Hematopoietic multipotent progenitor cell treated with erythropoietin and hydrocortisone succinate and interleukin-3 and kit ligand, for 6 days (in vitro differentiated cells): ENCODE measurements around the gene CBX7.
A peak's percentile ranks its signal among the peaks of the same experiment; 100 is the strongest.

Source experiments
- DNase-seq: peaks from one replicate; pipeline ENCODE4 v3.0.0-alpha.2; 2015

CBX7 gene

DNA sequence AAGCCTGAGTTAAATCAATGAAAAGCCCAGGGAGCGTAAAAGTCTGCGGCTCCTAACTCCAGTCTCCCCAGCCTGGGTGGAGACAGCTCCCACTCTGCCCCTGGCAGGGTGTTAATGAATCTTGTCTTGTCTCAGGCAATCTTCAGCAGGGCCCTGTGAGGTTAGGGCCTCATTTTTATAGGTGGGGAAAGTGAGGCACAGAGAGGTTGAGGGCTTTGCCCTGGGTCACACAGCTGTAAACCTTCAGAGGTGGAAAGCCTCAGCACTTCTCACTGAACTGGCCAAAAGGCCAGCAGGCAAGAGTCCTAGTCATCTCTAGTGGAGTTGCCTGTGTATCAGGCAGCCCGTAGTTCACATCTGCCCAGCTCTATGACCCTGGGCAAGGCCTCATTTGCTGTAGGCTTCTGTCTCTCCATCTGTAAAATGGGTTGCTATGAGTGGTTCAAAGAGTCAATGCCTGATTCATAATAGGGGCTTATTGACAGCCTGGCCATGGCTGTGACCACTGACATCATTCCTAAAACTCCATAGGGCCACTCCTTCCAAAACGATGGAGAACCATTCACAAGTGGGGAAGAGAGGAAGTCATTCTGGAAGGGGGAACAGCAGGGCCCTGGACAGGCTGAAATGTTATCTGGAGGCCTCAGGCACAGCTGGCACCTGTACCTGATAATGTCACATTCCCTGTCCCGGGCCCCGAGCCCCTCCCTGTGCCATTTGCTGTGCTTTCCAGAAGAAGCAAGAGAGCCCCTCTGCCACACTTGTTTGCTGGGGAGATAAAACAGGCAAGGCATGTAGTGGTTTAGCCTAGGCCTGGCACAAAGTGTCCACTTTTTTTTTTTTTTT lies 6.0 kb downstream of the CBX7 start:
- DNase-seq, result peak; percentile 42

DNA sequence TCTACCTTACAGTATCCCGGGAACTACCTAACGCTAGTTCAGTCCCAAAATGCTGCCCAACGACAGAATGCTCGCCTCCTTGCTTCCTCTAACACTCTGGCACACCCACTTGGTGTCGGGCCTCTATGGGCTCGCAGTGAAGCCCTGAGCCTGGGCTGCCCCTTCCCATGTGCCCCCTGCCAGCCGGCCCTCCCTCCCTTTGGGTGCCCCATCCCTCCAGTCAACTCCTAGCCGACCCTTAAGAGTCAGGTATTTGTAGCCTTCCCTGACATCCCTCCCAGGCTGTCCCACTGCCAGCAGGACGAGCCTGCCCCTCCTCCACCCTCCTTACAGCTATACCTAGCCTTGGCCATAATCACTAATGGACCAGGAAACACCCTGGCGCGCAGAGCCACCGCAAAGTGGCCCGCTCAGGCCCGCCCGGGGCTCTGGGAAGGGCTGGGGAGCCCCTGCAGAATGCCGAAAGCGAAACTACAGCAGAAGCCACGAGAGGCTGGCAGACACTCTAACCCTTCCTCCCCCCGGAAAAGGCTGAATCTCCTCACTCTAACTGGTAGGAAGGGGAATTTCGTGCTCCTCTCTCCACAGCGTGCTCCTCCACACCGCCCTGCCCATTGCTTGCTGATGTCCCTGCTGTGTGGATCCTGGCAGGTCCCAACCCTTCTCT lies 8.2 kb downstream of the CBX7 start:
- DNase-seq, result peak; percentile 65

DNA sequence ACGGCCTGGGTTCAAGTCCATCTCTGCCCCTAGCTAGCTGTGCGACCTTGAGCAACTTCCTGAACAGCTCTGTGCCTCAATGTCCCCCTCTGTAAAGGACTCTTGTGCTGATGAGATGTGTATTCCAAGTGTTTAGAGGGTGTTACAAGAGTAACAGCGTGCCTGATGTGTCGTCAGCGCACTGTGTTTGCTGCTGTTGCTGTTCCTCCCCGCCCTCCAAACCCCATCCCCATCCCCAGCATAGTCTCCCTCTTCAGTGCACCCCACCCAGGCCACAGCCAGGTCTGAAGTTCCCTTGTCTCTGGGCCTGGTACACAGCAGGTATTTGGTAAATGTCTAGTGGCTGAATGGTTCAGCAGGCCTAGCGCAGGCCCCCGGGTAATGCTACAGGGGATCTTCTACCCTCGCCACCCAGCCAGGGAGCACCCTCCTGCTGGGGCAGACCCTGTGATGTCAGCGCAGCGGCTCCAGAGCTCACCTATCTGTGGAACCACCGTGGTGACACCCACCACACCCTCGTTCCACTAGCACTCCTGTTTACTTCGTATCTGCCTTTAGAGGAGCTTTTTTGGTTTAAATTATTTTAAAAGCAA lies 10.3 kb downstream of the CBX7 start:
- DNase-seq, result no peak

DNA sequence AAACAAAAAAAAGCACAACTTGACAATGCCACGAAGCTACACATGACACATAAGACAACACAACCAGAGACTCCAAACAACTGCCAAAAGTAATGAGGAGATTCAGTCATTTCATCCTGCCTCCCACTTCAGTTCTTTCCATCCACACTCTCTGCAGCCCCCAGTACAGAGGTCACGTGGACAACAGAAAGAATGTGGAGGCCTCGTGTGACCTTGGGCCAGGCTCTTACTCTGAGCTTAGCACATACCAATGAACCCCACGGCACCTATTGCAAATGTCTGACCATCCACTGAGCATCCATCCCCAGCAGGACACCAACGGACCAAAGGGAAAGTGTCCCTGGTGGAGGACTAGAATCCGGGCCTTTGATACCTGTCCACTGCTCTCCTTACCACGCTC lies 12.5 kb downstream of the CBX7 start:
- DNase-seq, result no peak

DNA sequence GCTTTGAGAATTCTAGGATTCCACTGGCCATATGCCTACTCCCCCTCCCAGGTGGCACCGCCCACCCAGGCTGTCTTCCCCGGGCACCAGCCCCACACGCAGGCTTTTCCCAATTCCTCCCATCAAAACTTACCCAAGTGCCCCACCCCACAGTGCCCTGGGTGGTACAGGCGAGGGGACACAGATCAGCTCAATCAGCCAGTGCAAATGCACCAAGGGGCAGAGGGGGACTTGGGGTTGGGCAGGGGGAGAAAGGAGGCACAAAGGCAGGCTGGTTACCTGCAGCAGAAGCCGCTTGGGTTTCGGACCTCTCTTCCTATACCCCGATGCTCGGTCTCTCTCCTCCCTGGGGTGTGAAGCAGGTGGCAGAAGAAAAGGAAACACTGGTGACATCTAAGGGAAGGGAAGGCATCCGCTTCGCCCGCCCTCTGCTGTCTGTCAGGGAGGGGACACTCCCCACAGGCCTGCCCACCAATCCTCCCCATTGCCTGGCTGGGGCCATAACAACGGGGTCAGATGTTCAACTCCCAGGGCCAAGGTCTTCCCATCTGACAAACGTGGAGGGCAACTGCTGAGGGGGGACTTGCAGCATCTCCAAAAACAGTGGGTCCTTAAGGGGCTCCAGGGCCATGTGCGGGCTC lies 14.0 kb downstream of the CBX7 start:
- no peak for DNase-seq

DNA sequence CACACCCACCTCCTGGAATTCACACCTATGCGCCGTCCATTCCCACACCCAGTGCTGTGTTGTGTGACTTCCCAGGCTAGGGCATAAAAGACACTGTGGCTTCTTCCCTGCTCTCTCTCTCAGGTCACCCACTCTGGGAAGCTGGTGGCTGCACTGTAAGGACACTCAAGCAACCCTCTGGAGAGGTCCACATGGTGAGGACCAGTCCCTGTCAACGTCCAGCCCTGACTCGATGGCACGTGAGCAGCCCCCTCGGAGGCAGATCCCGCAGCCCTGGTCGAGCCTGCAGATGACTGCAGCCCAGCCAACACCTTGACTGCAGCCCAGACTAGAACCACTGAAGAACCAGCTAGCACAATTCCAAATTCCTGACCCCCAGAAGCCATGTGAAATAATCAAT lies 16.2 kb downstream of the CBX7 start:
- DNase-seq, result no peak

DNA sequence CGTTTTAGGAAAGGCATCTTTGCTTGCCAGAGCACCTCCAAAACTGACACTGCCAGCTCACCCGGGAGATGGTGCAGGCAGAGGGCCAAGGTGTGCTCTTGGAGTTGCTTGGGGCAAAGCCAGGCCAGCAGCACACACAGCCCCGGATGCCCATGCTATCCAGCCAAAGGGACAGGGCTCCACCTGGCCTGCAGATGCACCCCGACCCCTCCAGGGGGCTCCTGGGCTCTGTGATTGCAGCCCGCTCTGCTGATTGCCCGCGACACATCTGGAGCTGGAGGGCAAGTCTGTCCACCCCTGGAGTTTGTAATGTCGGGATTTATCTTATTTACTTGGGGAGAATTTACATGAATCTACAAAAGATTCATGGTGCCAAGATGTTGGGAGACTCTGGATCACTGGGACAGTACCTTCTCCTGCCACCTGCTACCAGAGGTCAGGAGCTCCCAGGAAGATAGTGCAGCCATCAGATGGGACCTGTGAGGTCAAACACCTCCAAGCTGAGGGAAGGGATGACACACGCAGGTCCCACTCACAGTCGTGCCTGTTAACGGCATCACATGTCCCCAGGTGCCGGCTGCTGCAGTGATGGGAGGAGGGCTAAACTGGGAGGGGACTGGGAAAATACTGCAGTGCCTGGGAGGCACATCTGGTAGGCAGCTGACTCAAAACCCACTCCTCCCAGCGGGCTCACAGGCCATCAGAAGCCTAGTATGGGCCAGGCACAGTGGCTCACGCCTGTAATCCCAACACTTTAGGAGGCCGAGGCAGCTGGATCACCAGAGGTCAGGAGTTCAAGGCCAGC lies 17.2 kb downstream of the CBX7 start:
- DNase-seq, result peak; percentile 70

DNA sequence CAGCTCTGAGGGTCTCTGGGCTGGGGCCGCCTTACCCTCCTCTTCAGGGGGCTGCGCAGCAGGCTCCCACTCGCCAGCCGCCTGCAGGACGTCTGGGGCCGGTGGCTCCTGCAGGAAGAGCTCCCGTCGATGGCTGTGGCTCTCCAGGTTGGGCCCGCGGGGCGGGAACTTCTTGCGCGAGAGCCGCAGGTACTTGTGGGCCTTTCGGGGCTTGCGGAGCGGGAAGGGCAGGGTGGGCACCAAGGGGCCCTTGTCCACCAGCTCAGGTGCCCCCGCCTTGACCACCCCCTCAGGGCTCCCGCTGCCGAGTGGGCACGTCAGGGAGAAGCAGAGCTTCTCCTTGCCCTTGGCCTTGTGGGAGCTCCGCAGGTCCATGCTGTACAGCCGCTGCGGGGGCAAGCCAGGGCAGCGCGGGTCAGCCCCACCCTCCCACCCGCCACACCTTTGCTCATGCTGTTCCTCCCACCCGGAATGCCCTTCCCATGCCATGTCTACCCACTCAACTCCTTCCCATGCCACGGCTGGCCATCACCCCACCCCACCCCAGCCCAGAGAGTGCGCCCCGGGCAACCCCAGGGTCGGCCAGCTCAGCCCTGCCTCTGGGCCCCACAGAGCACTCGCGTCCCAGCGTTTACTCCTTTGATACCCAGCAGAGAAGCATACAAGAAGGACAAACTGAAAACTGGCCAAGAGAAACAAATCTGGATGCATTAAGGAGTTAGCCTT lies 18.0 kb downstream of the CBX7 start:
- DNase-seq, result no peak

DNA sequence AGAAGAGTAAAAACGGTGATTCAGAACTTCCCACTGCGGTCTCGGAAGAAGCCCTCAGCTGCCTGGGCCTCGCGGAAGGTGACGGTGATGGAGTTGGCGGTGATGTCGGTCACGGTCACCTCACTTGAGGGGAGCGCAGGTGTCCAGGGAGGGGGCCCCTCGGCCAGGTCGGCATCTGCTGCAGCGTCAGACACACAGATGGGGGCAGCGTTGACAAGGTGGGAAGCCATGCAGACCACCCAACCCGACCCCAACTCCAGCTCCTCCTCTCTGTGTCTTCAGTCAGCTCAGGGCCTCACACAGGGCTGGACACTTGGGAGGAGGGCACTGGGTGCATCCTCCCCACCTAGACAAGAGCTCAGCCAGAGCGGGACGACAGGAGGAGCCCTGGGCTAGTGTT lies 18.6 kb downstream of the CBX7 start:
- DNase-seq, result no peak

DNA sequence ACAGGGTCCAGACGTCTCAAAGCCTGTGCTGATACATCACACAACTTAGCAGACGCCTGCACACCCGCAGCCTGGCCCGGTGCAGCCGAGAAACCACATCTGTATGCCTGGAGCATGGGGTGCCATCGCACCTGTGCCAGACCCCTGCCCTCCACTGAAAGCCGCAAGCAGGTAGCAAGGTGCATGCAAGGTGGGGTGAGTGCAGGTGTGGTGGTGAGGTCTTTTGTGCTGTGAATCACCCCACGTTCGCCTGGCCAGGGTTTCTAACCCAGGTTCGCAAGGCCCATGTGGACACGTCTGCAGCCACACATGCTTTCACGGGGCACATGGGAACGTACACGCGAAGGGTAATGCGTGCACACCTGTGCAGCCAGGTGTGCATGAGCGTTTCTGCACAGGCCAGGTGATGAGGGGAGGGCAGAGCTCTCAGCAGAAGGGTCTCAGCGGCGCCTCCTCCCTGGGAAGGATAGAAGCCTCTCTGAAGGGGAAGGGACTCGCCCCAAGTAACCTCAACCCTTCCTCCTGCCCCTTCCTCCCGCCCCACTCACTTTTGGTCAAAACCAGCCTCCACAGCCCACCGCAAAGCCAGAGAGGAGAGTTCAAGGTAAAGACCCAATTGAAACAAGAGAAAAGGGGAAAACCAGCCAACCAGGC lies 19.5 kb downstream of the CBX7 start:
- DNase-seq, result no peak

DNA sequence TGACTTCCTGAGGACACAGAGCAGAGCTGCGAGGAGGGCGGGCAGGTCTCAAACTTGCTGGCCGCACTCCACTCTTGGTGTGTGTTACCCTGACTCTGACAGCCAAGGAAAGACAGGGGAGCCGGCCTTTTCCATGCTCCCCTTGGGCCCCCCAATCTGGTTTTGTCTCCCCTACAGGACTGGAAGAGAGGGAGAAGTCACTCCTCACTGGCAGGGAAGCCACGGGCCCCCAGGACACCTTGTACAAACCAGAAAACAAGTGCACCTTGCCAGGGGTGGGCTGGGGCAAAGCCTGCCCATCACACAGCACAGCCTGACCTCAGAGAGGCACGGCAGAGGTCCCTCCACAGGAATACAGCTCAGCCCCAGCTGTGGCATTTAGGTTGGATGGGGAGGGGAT lies 20.2 kb downstream of the CBX7 start:
- DNase-seq, result no peak

DNA sequence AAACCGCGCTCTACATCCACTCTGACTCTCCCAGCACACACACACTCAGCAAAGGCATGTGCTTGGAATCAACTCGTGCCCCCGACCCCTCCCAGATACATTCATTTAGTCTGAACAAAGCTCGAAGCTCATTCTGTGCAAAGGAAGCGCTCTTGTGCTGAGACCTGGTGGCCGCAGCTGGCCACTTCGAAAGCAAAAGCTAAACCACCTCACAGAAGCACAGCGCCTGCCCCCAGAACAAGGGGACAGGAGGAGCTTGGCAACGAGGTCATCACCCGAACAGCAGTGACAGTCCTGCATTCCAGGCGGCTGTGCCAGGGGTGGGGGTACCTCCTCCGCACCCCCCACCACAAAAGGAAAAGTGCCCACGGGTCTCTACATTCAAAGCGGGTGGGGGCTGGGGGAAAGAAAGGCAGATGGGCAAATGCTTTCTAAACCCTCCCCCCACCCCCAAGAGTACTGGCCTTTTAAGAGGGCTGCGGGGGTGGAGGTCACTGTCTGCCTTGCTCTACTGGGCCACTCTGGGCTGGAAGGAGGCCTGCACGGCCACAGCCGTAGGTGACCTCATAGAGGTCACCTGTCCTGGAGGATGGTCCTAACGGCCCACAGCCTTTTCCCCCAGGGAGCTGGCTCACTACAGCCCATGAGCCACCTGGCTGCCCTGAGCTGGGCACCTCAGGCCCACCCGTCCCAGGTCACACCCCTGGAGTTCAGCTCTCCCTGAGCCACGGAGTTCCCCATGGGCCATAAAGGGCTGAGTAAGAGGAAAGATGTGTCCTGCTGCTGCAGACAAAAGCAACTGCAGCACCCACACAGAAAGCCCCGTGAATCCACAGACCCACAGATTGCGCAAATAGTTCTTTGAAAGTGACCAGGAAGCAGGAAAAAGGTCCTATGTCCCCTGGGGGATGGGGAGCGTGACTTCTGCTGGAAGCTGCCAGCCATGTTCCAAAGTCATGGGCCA lies 21.3 kb downstream of the CBX7 start:
- no peak for DNase-seq

DNA sequence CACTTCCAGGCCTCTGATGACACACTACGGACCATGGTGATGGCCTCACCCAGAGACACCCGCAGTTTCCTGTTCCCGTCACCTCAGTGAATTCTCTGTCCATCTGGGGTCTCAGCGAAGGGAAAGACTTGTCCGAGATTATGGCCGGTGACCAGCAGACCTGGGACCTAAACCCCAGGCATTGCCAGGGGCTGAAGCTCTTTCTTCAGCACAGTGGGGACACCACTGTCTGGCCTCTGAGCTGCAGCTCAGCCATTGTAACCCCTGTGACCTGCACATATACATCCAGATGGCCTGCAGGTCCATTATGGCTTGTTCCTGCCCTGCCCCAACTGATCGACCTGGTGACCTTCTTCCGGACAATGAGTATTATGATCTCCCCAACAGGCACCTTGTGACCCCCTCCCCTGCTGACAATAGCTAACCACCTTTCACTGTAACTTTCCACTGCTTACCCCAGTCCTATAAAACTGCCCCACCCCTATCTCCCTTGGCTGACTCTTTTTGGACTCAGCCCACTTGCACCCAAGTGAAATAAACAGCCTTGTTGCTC lies 22.3 kb downstream of the CBX7 start:
- no peak for DNase-seq

DNA sequence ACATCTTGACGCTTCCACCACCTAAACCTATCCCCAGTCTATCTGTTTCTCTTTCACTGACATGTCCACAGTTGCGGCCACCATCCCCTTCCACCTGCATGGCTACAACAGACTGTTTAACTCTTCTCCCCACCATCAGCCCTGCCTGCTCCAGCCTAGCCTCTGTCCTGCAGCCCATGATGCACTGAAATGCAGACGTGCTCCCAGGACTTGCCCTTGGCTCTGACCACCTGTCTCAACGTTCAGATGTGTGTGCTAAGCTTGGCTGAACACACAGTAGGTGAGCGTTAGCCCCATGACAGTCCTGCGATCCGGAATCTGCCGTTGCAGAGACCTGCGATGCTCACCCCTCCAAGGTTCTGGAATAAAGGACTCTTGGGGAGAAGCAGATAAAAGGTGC lies 22.7 kb downstream of the CBX7 start:
- no peak for DNase-seq

DNA sequence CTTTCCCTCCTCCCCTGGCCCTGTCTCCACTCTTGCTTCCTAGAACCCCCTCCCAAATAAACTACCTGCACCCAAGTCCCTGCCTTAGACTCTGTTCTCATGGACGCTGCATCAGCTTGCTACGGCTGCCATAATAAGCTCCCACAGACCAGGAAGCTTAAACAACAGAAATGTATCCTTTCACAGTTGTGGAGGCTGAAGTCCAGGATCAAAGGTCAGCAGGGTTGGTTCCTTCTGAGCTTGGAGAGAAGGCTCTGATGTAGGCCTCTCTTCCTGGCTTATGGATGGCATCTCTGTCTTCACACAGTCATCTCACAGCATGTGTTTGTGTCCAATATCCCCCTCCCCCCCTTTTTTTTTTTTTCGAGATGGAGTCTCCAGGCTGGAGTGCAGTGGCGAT lies 23.4 kb downstream of the CBX7 start:
- DNase-seq, result no peak

DNA sequence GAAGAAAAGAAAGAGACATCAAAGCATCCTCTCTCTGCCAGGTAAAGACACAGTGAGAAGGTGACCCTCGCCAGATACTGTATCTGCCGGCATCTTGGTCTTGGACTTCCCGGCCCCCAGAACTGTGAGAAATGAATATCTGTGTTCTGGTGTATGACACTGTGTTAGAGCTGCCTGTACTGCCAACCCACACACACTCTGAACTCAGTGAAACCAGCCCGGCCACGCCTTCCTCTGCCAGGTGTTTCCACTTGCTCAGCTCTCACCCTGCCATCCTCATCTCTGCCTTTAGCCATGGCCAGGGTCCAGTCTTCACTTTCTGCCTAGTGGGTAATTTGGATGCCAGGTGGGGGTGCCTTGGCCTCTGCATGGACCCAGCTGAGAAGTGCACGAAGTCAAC lies 24.0 kb downstream of the CBX7 start:
- no peak for DNase-seq

DNA sequence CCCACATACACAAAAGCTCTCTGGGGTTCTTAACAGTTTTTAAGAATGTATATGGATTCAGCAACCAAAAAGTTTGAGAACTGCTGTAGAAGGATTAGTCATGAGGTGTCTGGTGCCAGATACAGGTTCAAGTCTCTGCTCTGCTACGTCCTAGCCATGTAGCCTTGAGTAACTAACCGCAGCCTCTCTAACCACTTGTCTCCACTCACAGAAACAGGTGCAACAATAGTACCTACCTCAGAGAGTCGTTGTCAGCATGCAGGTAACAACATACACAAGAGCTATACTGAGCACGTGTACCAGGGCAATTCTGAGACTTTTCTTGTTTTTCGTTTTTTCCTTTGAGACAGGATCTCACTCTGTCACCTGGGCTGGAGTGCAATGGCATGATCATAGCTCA lies 26.9 kb downstream of the CBX7 start:
- DNase-seq, result no peak

DNA sequence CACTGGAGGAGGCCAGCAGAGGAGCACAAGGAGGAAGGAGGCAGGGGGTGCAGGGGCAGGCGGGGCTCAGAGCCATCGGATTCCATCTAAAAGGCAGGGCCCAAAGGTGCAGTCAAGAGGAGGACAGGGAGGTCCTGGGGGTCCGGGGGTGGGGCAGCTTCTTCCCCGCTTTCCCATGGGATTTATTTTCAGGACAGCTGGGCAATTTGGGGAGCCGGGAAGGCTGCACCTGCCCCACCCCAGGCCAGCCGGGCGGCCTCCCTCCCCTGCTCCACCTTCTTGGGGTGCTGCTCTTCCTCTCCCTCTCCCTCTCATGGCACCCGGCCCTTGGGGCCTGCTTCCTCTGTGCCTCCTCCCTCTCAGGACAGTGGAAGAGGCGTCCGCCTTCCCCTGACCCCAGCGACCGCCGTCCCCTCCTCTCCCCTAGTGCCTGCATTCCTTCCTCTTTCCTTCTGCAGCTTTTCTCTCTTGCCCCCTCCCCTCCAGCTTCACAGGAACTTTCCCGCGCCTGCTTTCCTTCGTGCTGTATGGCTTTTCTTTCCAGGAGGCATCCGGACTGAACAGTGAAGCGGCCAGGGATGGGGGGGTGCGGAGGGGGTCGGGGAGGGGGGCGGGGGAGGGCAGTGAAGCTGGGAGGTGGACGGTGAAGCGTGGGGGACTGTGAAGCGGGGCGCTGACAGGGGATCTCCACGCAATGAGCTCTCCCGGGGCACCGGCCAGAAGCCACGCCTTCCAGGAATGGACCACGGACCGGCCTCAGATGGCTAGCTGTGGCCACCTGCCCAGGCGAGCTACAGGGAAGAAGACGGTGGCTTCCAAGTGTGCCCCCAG lies 28.5 kb downstream of the CBX7 start:
- DNase-seq, result no peak
